CD14-positive monocyte (primary cell): ENCODE measurements around the gene CIBAR2. TPM values are rescaled to one million over a fixed set of nuclear protein-coding genes. Genes with fewer than 3 reads are reported as not detected.

Experiments used
- DNase-seq, 3 donors: peaks; one replicate each; pipeline ENCODE4 v3.0.0-alpha.2; 2011 to 2022
- H2AFZ ChIP-seq: 2 replicates; pipeline ENCODE4 v1.6.0; 2012; ENCODE audit warnings: mild to moderate bottlenecking, low read depth, low read length, inconsistent platforms; ENCODE audit not compliant: insufficient read depth, poor library complexity, severe bottlenecking
- H3K27ac ChIP-seq, 2 donors: 1 replicate in 1 of 2; 2 replicates in 1 of 2; pipeline ENCODE4 v1.5.1; 2012 to 2013; ENCODE audit warnings: low read length in 2 of 2, control low read depth in 1 of 2, inconsistent platforms in 1 of 2, low read depth in 1 of 2, mild to moderate bottlenecking in 1 of 2
- H3K27me3 ChIP-seq, 2 donors: one replicate each; pipeline versions ENCODE4 v1.6.0 to v1.6.1; 2011 to 2013; ENCODE audit warnings: low read length in 2 of 2; ENCODE audit not compliant: control insufficient read depth in 2 of 2, insufficient read depth in 2 of 2
- H3K36me3 ChIP-seq, 2 donors: replicated peaks in 1 of 2; 1 replicate in 1 of 2; 2 replicates in 1 of 2; pipeline versions ENCODE4 v1.5.1 to v1.6.1; 2012 to 2013; ENCODE audit warnings: low read length in 2 of 2, control low read depth in 1 of 2, inconsistent platforms in 1 of 2, mild to moderate bottlenecking in 1 of 2; ENCODE audit not compliant: insufficient read depth in 2 of 2, control insufficient read depth in 1 of 2
- H3K4me1 ChIP-seq, 2 donors: 1 replicate in 1 of 2; 2 replicates in 1 of 2; pipeline versions ENCODE4 v1.5.1 to v1.6.1; 2012 to 2013; ENCODE audit warnings: low read length in 2 of 2, control low read depth in 1 of 2, inconsistent platforms in 1 of 2, mild to moderate bottlenecking in 1 of 2, moderate library complexity in 1 of 2; ENCODE audit not compliant: insufficient read depth in 2 of 2, control insufficient read depth in 1 of 2
- H3K4me2 ChIP-seq: replicated peaks from 2 replicates; pipeline ENCODE3; 2012; ENCODE audit warnings: low read length, moderate library complexity, mild to moderate bottlenecking; ENCODE audit not compliant: poor library complexity, severe bottlenecking; ENCODE audit errors: extremely low read depth
- H3K4me3 ChIP-seq, 3 experiments: fragments of 200-600 bp in 1 of 3; sonication (generic) in 1 of 3; replicated peaks in 1 of 3; 1 replicate in 2 of 3; 2 replicates in 1 of 3; pipeline ENCODE4 v1.5.1; 2011 to 2013; ENCODE audit warnings: low read length in 3 of 3, mild to moderate bottlenecking in 3 of 3, control low read depth in 2 of 3, low read depth in 2 of 3, inconsistent platforms in 1 of 3, moderate library complexity in 1 of 3
- H3K79me2 ChIP-seq: 2 replicates; pipeline ENCODE4 v1.6.0; 2012; ENCODE audit warnings: mild to moderate bottlenecking, control low read depth, inconsistent platforms, low read length, moderate library complexity; ENCODE audit not compliant: insufficient read depth
- H3K9ac ChIP-seq: 2 replicates; pipeline ENCODE4 v1.6.0; 2017; ENCODE audit warnings: low read length, mild to moderate bottlenecking; ENCODE audit not compliant: insufficient read depth, poor library complexity, severe bottlenecking
- H3K9me3 ChIP-seq, 2 donors: replicated peaks in 1 of 2; 1 replicate in 1 of 2; 2 replicates in 1 of 2; pipeline versions ENCODE4 v1.5.1 to v1.6.1; 2012 to 2013; ENCODE audit warnings: low read length in 2 of 2, control low read depth in 1 of 2; ENCODE audit not compliant: control insufficient read depth in 1 of 2, insufficient read depth in 1 of 2
- H4K20me1 ChIP-seq: 2 replicates; pipeline ENCODE4 v1.6.0; 2012; ENCODE audit warnings: mild to moderate bottlenecking, low read length, control low read depth, moderate library complexity; ENCODE audit not compliant: insufficient read depth
- H3K27ac Mint-ChIP-seq, 7 donors: one replicate each; pipeline ENCODE4 v1.8.0; 2020; ENCODE audit warnings: mild to moderate bottlenecking in 7 of 7, mixed read lengths in 7 of 7, moderate library complexity in 6 of 7, inconsistent platforms in 2 of 7
- H3K27me3 Mint-ChIP-seq, 3 donors: one replicate each; pipeline ENCODE4 v1.8.0; 2021 to 2022; ENCODE audit warnings: low read depth in 3 of 3, mild to moderate bottlenecking in 3 of 3, mixed read lengths in 3 of 3, moderate library complexity in 3 of 3, inconsistent platforms in 1 of 3
- H3K36me3 Mint-ChIP-seq, 2 donors: one replicate each; pipeline ENCODE4 v1.8.0; 2020; ENCODE audit warnings: mixed read lengths in 2 of 2, inconsistent platforms in 1 of 2, mild to moderate bottlenecking in 1 of 2
- H3K4me1 Mint-ChIP-seq: one replicate; pipeline ENCODE4 v1.8.0; 2020; ENCODE audit warnings: mild to moderate bottlenecking, mixed read lengths
- H3K4me3 Mint-ChIP-seq, 2 donors: one replicate each; pipeline ENCODE4 v1.8.0; 2020; ENCODE audit warnings: mild to moderate bottlenecking in 2 of 2, mixed read lengths in 2 of 2, moderate library complexity in 1 of 2
- H3K9me3 Mint-ChIP-seq, 7 donors: one replicate each; pipeline ENCODE4 v1.8.0; 2020 to 2022; ENCODE audit warnings: mixed read lengths in 7 of 7, mild to moderate bottlenecking in 6 of 7, moderate library complexity in 6 of 7, inconsistent platforms in 2 of 7
- CTCF ChIP-seq: fragments of 200-600 bp; IDR thresholded peaks from one replicate; pipeline ENCODE4 v1.8.0; 2022; ENCODE audit warnings: antibody characterized with exemption, mild to moderate bottlenecking
- WGBS: methylation state at CpG from one replicate; pipeline ENCODE4 v1.1.5; 2013; ENCODE audit warnings: missing lambda C conversion rate; ENCODE audit not compliant: insufficient coverage; 5-methylcytosine and 5-hydroxymethylcytosine counted together
- intact Hi-C, 2 donors: fragments of 100-400 bp; cut with micrococcal nuclease; formaldehyde crosslinking; loops; one replicate each; pipeline versions ENCODE4 v1.15.0 to v1.15.1; 2023
- polyA plus RNA-seq, 3 donors: library from polyadenylated mRNA; depleted of rRNA in 1 of 3; unstranded in 2 of 3; stranded (reverse) in 1 of 3; fragments of 300-500 nt in 2 of 3; fragments of >200 nt in 1 of 3; fragmentation: Illumina TruSeq in 2 of 3; gene quantifications; 1 replicate in 2 of 3; 2 replicates in 1 of 3; pipeline ENCODE4 v1.2.3, GENCODE V29; 2012 to 2021

The CIBAR2 gene
- polyA plus RNA-seq, 3 donors = not detected

GRCh38 chr16:85062323-85062722, 49.9 kb downstream of the CIBAR2 start:
- Mint-ChIP-seq H3K4me1 (peaks cover 57% of the 10 kb centered on the region), H3K27ac (peak overlapping the region; percentile 94 to 99 (median 98)), H3K36me3 (peaks cover 68 to 85% of the 10 kb centered on the region in 2 donors), H3K4me3 (peak overlapping the region in 1 of 2 donors; percentile 85), H3K27me3 (peaks cover 0 to 1% (median 0%) of the 10 kb centered on the region in 3 donors), H3K9me3 (no peaks in the 10 kb centered on the region)
- peak overlapping the region; percentile 89 to 96 for H3K27ac ChIP-seq
- peak overlapping the region; percentile 57 for H3K4me2 ChIP-seq
- H4K20me1 ChIP-seq = peaks cover 37% of the 10 kb centered on the region
- peaks cover 50 to 60% of the 10 kb centered on the region in 2 donors for H3K4me1 ChIP-seq
- H3K36me3 ChIP-seq = peaks cover 49 to 58% of the 10 kb centered on the region in 2 donors
- DNase-seq = no peak
- H2AFZ ChIP-seq = no peak overlapping the region
- no peaks in the 10 kb centered on the region for H3K27me3 ChIP-seq
- 90% methylated on average over 9 of the region's 9 CpGs for WGBS
- intact Hi-C loops = loop anchor here (2.0 to 5.0 kb wide), 3 partner anchors 16 to 80 kb away; partner anchors contain the start of gene KIAA0513 (in 1 of the 2)
- peaks cover 89% of the 10 kb centered on the region for H3K79me2 ChIP-seq
- H3K9me3 ChIP-seq = no peaks in the 10 kb centered on the region
- TF ChIP-seq CTCF = no peak
- peak overlapping the region; percentile 58 for H3K9ac ChIP-seq
- H3K4me3 ChIP-seq = peak overlapping the region in 1 of 3 experiments; percentile 55

- Histone ChIP-seq H2AFZ (no peak overlapping the region), H3K27ac (peak overlapping the region; percentile 89 to 96), H3K4me1 (peaks cover 58 to 68% of the 10 kb centered on the region in 2 donors), H4K20me1 (peaks cover 37% of the 10 kb centered on the region), H3K9ac (peak overlapping the region; percentile 58), H3K36me3 (peaks cover 48 to 58% of the 10 kb centered on the region in 2 donors), H3K4me2 (peak overlapping the region; percentile 57), H3K79me2 (peaks cover 89% of the 10 kb centered on the region), H3K27me3 (no peaks in the 10 kb centered on the region), H3K9me3 (no peaks in the 10 kb centered on the region), H3K4me3 (peak overlapping the region in 1 of 3 experiments; percentile 55)
- H3K27ac Mint-ChIP-seq = peak overlapping the region; percentile 94 to 99 (median 98)
- DNase-seq = peak; percentile 89 to 97 (median 96)
- TF ChIP-seq CTCF = no peak
- 0% methylated on average over 5 of the region's 8 CpGs for WGBS
- intact Hi-C loops = loop anchor here in 1 of 2 donors (5.0 kb wide), 1 partner anchor 34 kb away; the partner anchor contains the start of gene KIAA0513
- no peaks in the 10 kb centered on the region for H3K27me3 Mint-ChIP-seq
- peaks cover 66 to 85% of the 10 kb centered on the region in 2 donors for H3K36me3 Mint-ChIP-seq
- H3K9me3 Mint-ChIP-seq = no peaks in the 10 kb centered on the region
- peak overlapping the region; percentile 61 to 82 for H3K4me3 Mint-ChIP-seq
- H3K4me1 Mint-ChIP-seq = peaks cover 65% of the 10 kb centered on the region
Measured at GRCh38 chr16:85061566-85061965, 50.7 kb downstream of the CIBAR2 start.
